IMR-90 (cell line): ENCODE measurements around the gene CNPY4. TPM values are rescaled to one million over a fixed set of nuclear protein-coding genes. Genes with fewer than 3 reads are reported as not detected.

ENCODE experiments used
- ATAC-seq: fragments of 200-7000 bp; cut with Tn5 transposase; 2 replicates; pipeline ENCODE4 v1.9.1; 2020; ENCODE audit warnings: low read depth, mild to moderate bottlenecking, moderate library complexity
- BruUV-seq: library from RNA; stranded (reverse); fragments of 400-500 nt; replicated peaks from 2 replicates; lab custom pipeline; 2021; lab: Mats Ljungman, UMichigan
- CTCF ChIA-PET: fragments of 300-600 bp; formaldehyde crosslinking; extraction: SDS; loops from one replicate; lab custom pipeline; 2021; ENCODE audit warnings: antibody characterized with exemption; lab: Yijun Ruan, JAX
- POLR2A ChIA-PET: fragments of 300-600 bp; sonication (Branson Sonifier 250); formaldehyde crosslinking; loops from one replicate; lab custom pipeline; 2022; ENCODE audit warnings: antibody characterized with exemption; ENCODE audit not compliant: unreplicated experiment; lab: Charles Lee
- DNase-seq: peaks from one replicate; pipeline ENCODE4 v3.0.0; 2013
- H2AFZ ChIP-seq: replicated peaks from 2 replicates; pipeline ENCODE3; 2013; ENCODE audit warnings: low read length, mild to moderate bottlenecking; ENCODE audit not compliant: poor library complexity
- H2AK5ac ChIP-seq: 2 replicates; pipeline ENCODE4 v1.6.1; 2013; ENCODE audit warnings: low read depth, low read length, inconsistent platforms
- H2AK9ac ChIP-seq: replicated peaks from 2 replicates; pipeline ENCODE3; 2013; ENCODE audit warnings: mild to moderate bottlenecking, low read depth, low read length, moderate library complexity; ENCODE audit not compliant: poor library complexity
- H2BK120ac ChIP-seq: 2 replicates; pipeline ENCODE4 v1.6.1; 2013; ENCODE audit warnings: low read depth, low read length, inconsistent platforms
- H2BK15ac ChIP-seq: 3 replicates; pipeline ENCODE4 v1.6.1; 2013; ENCODE audit warnings: low read depth, low read length, inconsistent platforms
- H2BK20ac ChIP-seq: 2 replicates; pipeline ENCODE4 v1.6.1; 2013; ENCODE audit warnings: low read depth, mild to moderate bottlenecking, inconsistent platforms, low read length, moderate library complexity
- H2BK5ac ChIP-seq: 2 replicates; pipeline ENCODE4 v1.6.1; 2013; ENCODE audit warnings: mild to moderate bottlenecking, low read depth, low read length, inconsistent platforms; ENCODE audit not compliant: poor library complexity, severe bottlenecking
- H3K14ac ChIP-seq: replicated peaks from 2 replicates; pipeline ENCODE4 v1.6.1; 2013; ENCODE audit warnings: low read depth, low read length, inconsistent platforms
- H3K18ac ChIP-seq: 2 replicates; pipeline ENCODE4 v1.6.1; 2013; ENCODE audit warnings: low read depth, low read length, control low read depth
- H3K23ac ChIP-seq: 2 replicates; pipeline ENCODE4 v1.6.1; 2013; ENCODE audit warnings: low read depth, low read length, inconsistent platforms
- H3K27ac ChIP-seq: 2 replicates; pipeline ENCODE4 v1.5.1; 2013; ENCODE audit warnings: mild to moderate bottlenecking, control low read depth, low read length; ENCODE audit not compliant: insufficient read depth
- H3K27me3 ChIP-seq: 2 replicates; pipeline ENCODE4 v1.6.1; 2013; ENCODE audit warnings: low read length; ENCODE audit not compliant: control insufficient read depth, insufficient read depth
- H3K36me3 ChIP-seq: 2 replicates; pipeline ENCODE4 v1.6.1; 2013; ENCODE audit warnings: low read length, mixed read lengths; ENCODE audit not compliant: control insufficient read depth, insufficient read depth
- H3K4ac ChIP-seq: 2 replicates; pipeline ENCODE4 v1.6.1; 2013; ENCODE audit warnings: low read depth, low read length, inconsistent platforms
- H3K4me1 ChIP-seq: 2 replicates; pipeline ENCODE4 v1.6.1; 2013; ENCODE audit warnings: low read length, mixed read lengths; ENCODE audit not compliant: control insufficient read depth, insufficient read depth
- H3K4me2 ChIP-seq: 2 replicates; pipeline ENCODE4 v1.6.1; 2013; ENCODE audit warnings: low read depth, mild to moderate bottlenecking, control low read depth, low read length, moderate library complexity
- H3K4me3 ChIP-seq: 2 replicates; pipeline ENCODE4 v1.5.1; 2013; ENCODE audit warnings: low read depth, mild to moderate bottlenecking, control low read depth, low read length, moderate library complexity; ENCODE audit not compliant: insufficient read depth
- H3K56ac ChIP-seq: 2 replicates; pipeline ENCODE4 v1.6.1; 2013; ENCODE audit warnings: low read length, inconsistent platforms; ENCODE audit not compliant: insufficient read depth; ENCODE audit errors: extremely low read depth
- H3K79me1 ChIP-seq, 2 experiments: 2 replicates each; pipeline ENCODE4 v1.6.1; 2013; ENCODE audit warnings: low read length in 2 of 2, inconsistent platforms in 1 of 2, low read depth in 1 of 2
- H3K9ac ChIP-seq: 2 replicates; pipeline ENCODE4 v1.6.1; 2013; ENCODE audit warnings: low read depth, low read length, control low read depth
- H3K9me1 ChIP-seq: 2 replicates; pipeline ENCODE4 v1.6.1; 2013; ENCODE audit warnings: low read length, inconsistent platforms; ENCODE audit not compliant: insufficient read depth
- H3K9me3 ChIP-seq: 2 replicates; pipeline ENCODE4 v1.6.1; 2013; ENCODE audit warnings: low read length; ENCODE audit not compliant: control insufficient read depth, insufficient read depth
- H4K20me1 ChIP-seq: 2 replicates; pipeline ENCODE4 v1.6.1; 2013; ENCODE audit warnings: low read length, inconsistent platforms; ENCODE audit not compliant: insufficient read depth
- H4K5ac ChIP-seq: 2 replicates; pipeline ENCODE4 v1.6.1; 2013; ENCODE audit warnings: mild to moderate bottlenecking, low read depth, low read length, control low read depth
- H4K8ac ChIP-seq, 2 experiments: 2 replicates each; pipeline ENCODE4 v1.6.1; 2013; ENCODE audit warnings: low read depth in 2 of 2, low read length in 2 of 2, control low read depth in 1 of 2, inconsistent platforms in 1 of 2
- H4K91ac ChIP-seq: 2 replicates; pipeline ENCODE4 v1.6.1; 2013; ENCODE audit warnings: low read depth, low read length, inconsistent platforms; ENCODE audit not compliant: insufficient read depth
- FOS ChIP-seq: fragments of 150-350 bp; IDR thresholded peaks from 2 replicates; pipeline ENCODE4 v1.6.1; 2016; ENCODE audit warnings: low read depth, low read length
- MAFK ChIP-seq: IDR thresholded peaks from 2 replicates; pipeline ENCODE4 v1.6.1; 2012; ENCODE audit warnings: low read depth, low read length, improper control_type of control experiment
- RCOR1 ChIP-seq: IDR thresholded peaks from 2 replicates; pipeline ENCODE4 v1.6.1; 2012; ENCODE audit warnings: mild to moderate bottlenecking, low read length, improper control_type of control experiment; ENCODE audit not compliant: insufficient replicate concordance
- SMC3 ChIP-seq: fragments of 150-350 bp; IDR thresholded peaks from 2 replicates; pipeline ENCODE4 v1.6.1; 2016; ENCODE audit warnings: low read depth, mild to moderate bottlenecking, antibody characterized with exemption, low read length, moderate library complexity
- WGBS, 2 experiments: methylation state at CpG; one replicate each; pipeline versions ENCODE4 v1.1.5 to v1.1.7; 2013; ENCODE audit warnings: missing lambda C conversion rate in 2 of 2; ENCODE audit not compliant: insufficient read length in 1 of 2; ENCODE audit errors: extremely low coverage in 2 of 2; 5-methylcytosine and 5-hydroxymethylcytosine counted together
- dilution Hi-C: fragments of 300-500 bp; cut with HindIII; formaldehyde crosslinking; loops from one replicate; pipeline ENCODE4 v1.14.3; 2018; ENCODE audit warnings: low sequenced_read_pairs; ENCODE audit not compliant: unreplicated experiment
- in situ Hi-C: fragments of 300-500 bp; cut with MboI; formaldehyde crosslinking; loops from 3 replicates; pipeline ENCODE4 v1.14.3; 2019; ENCODE audit warnings: low sequenced_read_pairs, inconsistent platforms, mixed read lengths
- intact Hi-C: fragments of 100-400 bp; cut with micrococcal nuclease; formaldehyde crosslinking; loops from 2 replicates; pipeline ENCODE4 v1.10.0; 2022
- polyA plus RNA-seq, 3 experiments: library from polyadenylated mRNA; depleted of rRNA; stranded (reverse); fragments of >200 nt; gene quantifications; 2 replicates each; pipeline ENCODE4 v1.2.3, GENCODE V29; 2012; ENCODE audit warnings: low replicate concordance in 1 of 3
- total RNA-seq: library from RNA; depleted of rRNA; stranded (reverse); fragments of >200 nt; gene quantifications from 2 replicates; pipeline ENCODE4 v1.2.3, GENCODE V29; 2012

Gene CNPY4
- total and polyA plus RNA-seq, 2 of the 4 experiments (the other 2 are of a cell fraction): 13.3 to 21.9 TPM

DNA sequence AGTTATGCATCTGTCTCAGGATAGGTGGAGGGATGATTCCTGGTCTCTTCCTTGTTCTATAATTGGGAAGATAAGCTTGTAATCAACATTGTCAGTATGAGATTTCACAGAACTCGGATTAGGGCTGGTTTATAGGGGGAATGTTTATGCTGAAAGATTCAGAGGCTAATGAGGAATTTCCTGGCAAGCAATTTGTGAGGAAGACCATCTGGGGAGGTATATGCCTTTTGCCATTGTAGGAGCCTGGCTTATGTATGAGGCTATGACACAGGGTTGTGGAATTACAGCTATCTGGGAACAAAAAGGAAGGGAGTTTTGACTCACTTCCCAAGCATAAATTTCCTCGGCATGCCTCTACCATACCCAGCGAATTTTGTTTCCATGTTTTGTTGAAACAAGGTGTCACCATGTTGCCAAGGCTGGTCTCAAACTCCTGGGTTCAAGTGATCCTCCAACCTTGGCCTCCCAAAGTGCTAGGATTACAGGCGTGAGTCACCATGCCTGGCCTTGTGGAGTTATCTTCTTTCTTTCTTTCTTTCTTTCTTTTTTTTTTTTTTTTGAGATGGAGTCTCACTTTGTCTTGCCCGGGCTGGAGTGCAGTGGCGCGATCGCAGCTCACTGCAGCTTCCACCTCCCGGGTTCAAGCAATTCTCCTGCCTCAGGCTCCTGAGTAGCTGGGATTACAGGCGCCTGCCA lies 32.2 kb upstream of the CNPY4 start:
- WGBS, 2 experiments: no CpG with 5 or more reads among the region's 10 CpGs
- peak overlapping the region; percentile 98 for H3K18ac ChIP-seq
- H3K23ac ChIP-seq: peak overlapping the region; percentile 93; the same call in 1 of the 2 replicates
- peaks cover 15% of the 10 kb centered on the region; the same call in 1 of the 2 replicates for H4K20me1 ChIP-seq
- H3K27ac ChIP-seq: peak overlapping the region; percentile 100
- H4K91ac ChIP-seq: peak overlapping the region; percentile 96
- no peak overlapping the region for H3K9ac ChIP-seq
- CTCF ChIA-PET: interaction anchor here (0.6 kb wide), 1 partner anchor 638 kb away, joined by 3 read pairs; no protein-coding TSS in a partner anchor
- no TSS peak for BruUV-seq
- no peak for TF ChIP-seq SMC3
- TF ChIP-seq MAFK: 0 out of 2 replicates have a peak, but pooled peaks have one; percentile 40
- TF ChIP-seq RCOR1: peak; percentile 51
- peak; percentile 55 for TF ChIP-seq FOS
- peaks cover 18% of the 10 kb centered on the region for H3K9me1 ChIP-seq
- intact Hi-C loops (loop anchor here (2.0 kb wide), 1 partner anchor 70 kb away; no protein-coding TSS in a partner anchor), in situ Hi-C loops (no loop called here), dilution Hi-C loops (no loop called here)
- POLR2A ChIA-PET: interaction anchor here (0.8 kb wide), 1 partner anchor 14 kb away, joined by 3 read pairs; the partner anchor contains the start of gene MCM7
- peak overlapping the region; percentile 99 for H2BK120ac ChIP-seq
- H3K36me3 ChIP-seq: peaks cover 20% of the 10 kb centered on the region
- peak overlapping the region; percentile 97 for H2BK5ac ChIP-seq
- no peak overlapping the region for H3K4me3 ChIP-seq
- peaks cover 22 to 44% of the 10 kb centered on the region in 2 experiments for H3K79me1 ChIP-seq
- H3K9me3 ChIP-seq: no peaks in the 10 kb centered on the region
- H4K8ac ChIP-seq: peak overlapping the region; percentile 97 to 100
- peak overlapping the region; percentile 98 for H2AK5ac ChIP-seq
- no peaks in the 10 kb centered on the region for H3K27me3 ChIP-seq
- peaks cover 21% of the 10 kb centered on the region for H3K4me1 ChIP-seq
- H4K5ac ChIP-seq: peak overlapping the region; percentile 100
- peak overlapping the region; percentile 87 for H2AK9ac ChIP-seq
- H3K56ac ChIP-seq: peak overlapping the region; percentile 72
- H2BK20ac ChIP-seq: peak overlapping the region; percentile 100; the same call in 1 of the 2 replicates
- peak overlapping the region; percentile 98 for H3K4ac ChIP-seq
- H3K14ac ChIP-seq: peak overlapping the region; percentile 97
- H2AFZ ChIP-seq: no peak overlapping the region
- ATAC-seq: peak; percentile 62
- peak; percentile 99 for DNase-seq
- peak overlapping the region; percentile 94; the same call in 1 of the 3 replicates for H2BK15ac ChIP-seq
- H3K4me2 ChIP-seq: peak overlapping the region; percentile 52
